ENCODE results near the gene TBX2. TPM values are rescaled to one million over a fixed set of nuclear protein-coding genes. Genes with fewer than 3 reads are reported as not detected.
A peak's percentile ranks its signal among the peaks of the same experiment; 100 is the strongest.

TBX2 gene
- total and polyA plus RNA-seq, 9 of the 15 experiments (the other 6 are each of a cell fraction or from before 2014, with no cell fraction given) = 0.18 TPM; not detected in 8

DNA sequence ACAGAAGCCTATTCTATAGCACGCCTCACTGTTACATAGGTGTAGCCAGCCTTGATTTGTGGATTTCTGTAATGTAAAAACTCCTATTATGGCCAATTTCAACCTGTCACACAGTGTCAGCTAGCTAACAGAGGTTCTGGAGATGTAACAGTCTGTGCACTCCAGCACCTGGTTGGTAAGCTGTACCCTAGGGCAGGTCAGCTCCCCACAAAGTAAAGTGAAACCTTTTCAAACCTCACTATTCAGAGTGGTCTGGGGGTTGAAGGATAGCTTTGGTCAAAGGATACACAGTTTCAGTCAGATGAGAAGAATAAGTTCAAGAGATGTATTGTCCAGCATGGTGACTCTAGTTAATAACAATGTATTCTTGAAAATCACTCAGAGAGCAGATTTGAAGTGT, 28.5 kb upstream of the TBX2 start:
- Histone ChIP-seq H3K9me3 (replicated peaks; ENCODE audit: control insufficient read depth, insufficient read depth, low read depth, low read length) (no peaks in the 10 kb centered on the region), H3K4me3 (no peak overlapping the region), H3K79me2 (ENCODE audit: control insufficient read depth, insufficient read depth, low read length) (no peaks in the 10 kb centered on the region), H4K20me1 (replicated peaks; ENCODE audit: control insufficient read depth, insufficient read depth, low read length) (peaks cover 4% of the 10 kb centered on the region; the same call in 1 of the 2 replicates), H3K4me2 (ENCODE audit: insufficient read depth, low read length) (no peak overlapping the region), H3K4me1 (replicated peaks in 1 of 2; ENCODE audit: control insufficient read depth in 2 of 2, insufficient read depth in 2 of 2, low read length in 2 of 2) (no peaks in the 10 kb centered on the region), H3K36me3 (ENCODE audit: control insufficient read depth, insufficient read depth, low read length) (no peaks in the 10 kb centered on the region), H3K27ac (ENCODE audit: extremely low read depth, low read depth, low read length) (no peak overlapping the region), H3K9ac (ENCODE audit: insufficient read depth in 1 of 2, low read depth in 2 of 2, low read length in 2 of 2) (no peak overlapping the region), H3K27me3 (ENCODE audit: control insufficient read depth in 2 of 2, insufficient read depth in 2 of 2, low read length in 2 of 2) (peaks cover 32 to 55% of the 10 kb centered on the region in 2 experiments), H2AFZ (ENCODE audit: low read depth, low read length) (no peak overlapping the region), H3K9me1 (ENCODE audit: control insufficient read depth, insufficient read depth, low read length) (no peaks in the 10 kb centered on the region)
- DNase-seq (ENCODE audit: extremely low read depth in 1 of 4, low spot score in 3 of 4) = no peak
- ChIA-PET CTCF (ENCODE audit: low intra/inter-chr PET ratio) (no interaction called here), POLR2A (interaction anchor here (0.7 kb wide), 1 partner anchor 47 kb away, joined by 3 read pairs; no protein-coding TSS in a partner anchor)
- no TSS peak for BruUV-seq (replicated peaks)
- ATAC-seq = no peak
- WGBS (ENCODE audit: insufficient coverage, low coverage, missing lambda C conversion rate) = 4% methylated on average over 1 of the region's 1 CpG
- in situ Hi-C loops (cut with MboI) = no loop called here
- TF ChIP-seq ZNF165 (CRISPR knock-in tag; IDR thresholded peaks at IDR 0.05; ENCODE audit: borderline replicate concordance) = no peak
- TF ChIP-seq, protein P1, sequence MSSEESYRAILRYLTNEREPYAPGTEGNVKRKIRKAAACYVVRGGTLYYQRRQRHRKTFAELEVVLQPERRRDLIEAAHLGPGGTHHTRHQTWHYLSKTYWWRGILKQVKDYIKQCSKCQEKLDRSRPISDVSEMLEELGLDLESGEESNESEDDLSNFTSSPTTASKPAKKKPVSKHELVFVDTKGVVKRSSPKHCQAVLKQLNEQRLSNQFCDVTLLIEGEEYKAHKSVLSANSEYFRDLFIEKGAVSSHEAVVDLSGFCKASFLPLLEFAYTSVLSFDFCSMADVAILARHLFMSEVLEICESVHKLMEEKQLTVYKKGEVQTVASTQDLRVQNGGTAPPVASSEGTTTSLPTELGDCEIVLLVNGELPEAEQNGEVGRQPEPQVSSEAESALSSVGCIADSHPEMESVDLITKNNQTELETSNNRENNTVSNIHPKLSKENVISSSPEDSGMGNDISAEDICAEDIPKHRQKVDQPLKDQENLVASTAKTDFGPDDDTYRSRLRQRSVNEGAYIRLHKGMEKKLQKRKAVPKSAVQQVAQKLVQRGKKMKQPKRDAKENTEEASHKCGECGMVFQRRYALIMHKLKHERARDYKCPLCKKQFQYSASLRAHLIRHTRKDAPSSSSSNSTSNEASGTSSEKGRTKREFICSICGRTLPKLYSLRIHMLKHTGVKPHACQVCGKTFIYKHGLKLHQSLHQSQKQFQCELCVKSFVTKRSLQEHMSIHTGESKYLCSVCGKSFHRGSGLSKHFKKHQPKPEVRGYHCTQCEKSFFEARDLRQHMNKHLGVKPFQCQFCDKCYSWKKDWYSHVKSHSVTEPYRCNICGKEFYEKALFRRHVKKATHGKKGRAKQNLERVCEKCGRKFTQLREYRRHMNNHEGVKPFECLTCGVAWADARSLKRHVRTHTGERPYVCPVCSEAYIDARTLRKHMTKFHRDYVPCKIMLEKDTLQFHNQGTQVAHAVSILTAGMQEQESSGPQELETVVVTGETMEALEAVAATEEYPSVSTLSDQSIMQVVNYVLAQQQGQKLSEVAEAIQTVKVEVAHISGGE (CRISPR knock-in tag; IDR thresholded peaks at IDR 0.05) = peak in 1 of 3 experiments; percentile 70; a peak in 1 of 6 replicates
- intact Hi-C loops (cut with micrococcal nuclease) = no loop called here
- no peak for FAIRE-seq
